Gastrocnemius medialis (tissue), 4 donors: Measurements from ENCODE around the gene RAB10. TPM values are rescaled to one million over a fixed set of nuclear protein-coding genes. Genes with fewer than 3 reads are reported as not detected.
A peak's percentile ranks its signal among the peaks of the same experiment; 100 is the strongest.
"Not testable (repeated sequence)": the region's sequence is repeated elsewhere in the genome, so short reads cannot be mapped to it uniquely, and the experiment has no call there.

Source experiments
- ATAC-seq, 2 donors: fragments of 150-250 bp; one replicate each; pipeline ENCODE4 v1.9.1; 2016
- DNase-seq, 2 donors: peaks; one replicate each; pipeline ENCODE4 v3.0.0-alpha.2; 2019
- H3K27ac ChIP-seq, 4 donors: fragments of 200-600 bp; sonication (generic); 1 replicate in 1 of 4; 2 replicates in 3 of 4; pipeline ENCODE4 v1.5.1; 2016 to 2018; ENCODE audit warnings: mild to moderate bottlenecking in 2 of 4, moderate library complexity in 1 of 4
- H3K27me3 ChIP-seq, 3 donors: fragments of 200-600 bp; sonication (generic) in 2 of 3; 1 replicate in 1 of 3; 2 replicates in 2 of 3; pipeline versions ENCODE4 v1.5.1 to v1.6.0; 2016 to 2019; ENCODE audit warnings: mild to moderate bottlenecking in 1 of 3, moderate library complexity in 1 of 3
- H3K36me3 ChIP-seq, 2 donors: fragments of 200-600 bp; sonication (generic) in 1 of 2; one replicate each; pipeline ENCODE4 v1.5.1; 2017 to 2018
- H3K4me1 ChIP-seq, 2 donors: fragments of 200-600 bp; sonication (generic) in 1 of 2; one replicate each; pipeline ENCODE4 v1.5.1; 2016 to 2017; ENCODE audit warnings: mild to moderate bottlenecking in 2 of 2
- H3K4me3 ChIP-seq, 4 donors: fragments of 200-600 bp; sonication (generic) in 3 of 4; 1 replicate in 1 of 4; 2 replicates in 3 of 4; pipeline ENCODE4 v1.5.1; 2016 to 2019; ENCODE audit warnings: mild to moderate bottlenecking in 2 of 4
- H3K9me3 ChIP-seq, 3 donors: fragments of 200-600 bp; sonication (generic) in 2 of 3; 1 replicate in 1 of 3; 2 replicates in 2 of 3; pipeline ENCODE4 v1.5.1; 2016 to 2019
- CTCF ChIP-seq, 5 experiments: fragments of 450-650 bp in 3 of 5; fragments of 200-600 bp in 2 of 5; sonication (generic) in 2 of 5; IDR thresholded peaks in 4 of 5; conservative IDR thresholded peaks in 1 of 5; 1 replicate in 4 of 5; 2 replicates in 1 of 5; pipeline ENCODE4 v1.5.1; 2016 to 2019; ENCODE audit warnings: antibody characterized with exemption in 5 of 5, mild to moderate bottlenecking in 3 of 5, moderate library complexity in 3 of 5
- POLR2A ChIP-seq, 2 donors: fragments of 450-650 bp; IDR thresholded peaks; one replicate each; pipeline ENCODE4 v1.6.1; 2017; ENCODE audit warnings: antibody characterized with exemption in 2 of 2, mild to moderate bottlenecking in 2 of 2, moderate library complexity in 2 of 2
- in situ Hi-C, 4 donors: fragments of 200-750 bp; cut with MboI; loops; one replicate each; pipeline versions ENCODE4 v1.15.0 to v1.8.0; 2017; ENCODE audit warnings: low sequenced_read_pairs in 4 of 4
- intact Hi-C: fragments of 100-400 bp; cut with DNase I; formaldehyde crosslinking; loops from one replicate; pipeline ENCODE4 v1.15.1; 2023; ENCODE audit warnings: low total_unique reads
- total RNA-seq, 4 donors: library from RNA; depleted of rRNA; stranded (reverse); fragments of >200 nt; gene quantifications; one replicate each; pipeline versions ENCODE4 v1.1.0 to v1.2.3, GENCODE V29; 2016

RAB10 gene
- total RNA-seq, 4 donors from 2014 or later: 138 to 234 (median 168) TPM

DNA sequence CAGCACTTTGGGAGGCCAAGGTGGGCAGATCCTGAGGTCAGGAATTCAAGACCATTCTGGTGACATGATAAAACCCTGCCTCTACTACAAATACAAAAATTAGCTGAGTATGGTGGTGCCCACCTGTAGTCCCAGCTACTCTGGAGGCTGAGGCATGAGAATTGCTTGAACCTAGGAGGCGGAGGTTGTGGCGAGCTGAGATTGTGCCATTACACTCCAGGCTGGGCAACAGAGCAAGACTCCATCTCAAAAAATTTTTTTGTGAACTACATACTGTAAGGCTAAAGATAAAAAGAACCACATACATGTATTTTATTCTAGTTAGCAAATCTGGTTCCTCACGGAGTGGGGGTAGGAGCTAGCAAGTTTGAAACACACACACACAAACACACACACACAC lies 45.1 kb downstream of the RAB10 start:
- Histone ChIP-seq H3K36me3 (no peaks in the 10 kb centered on the region), H3K9me3 (no peaks in the 10 kb centered on the region), H3K27me3 (no peaks in the 10 kb centered on the region), H3K27ac (no peak overlapping the region), H3K4me1 (peaks cover 24 to 29% of the 10 kb centered on the region in 2 donors), H3K4me3 (no peak overlapping the region)
- ATAC-seq (no peak), DNase-seq (no peak)
- intact Hi-C loops (no loop called here), in situ Hi-C loops (no loop called here)
- no peak for TF ChIP-seq CTCF (IDR thresholded peaks at IDR 0.05 in 4 of 5, conservative IDR thresholded peaks at IDR 0.05 in 1 of 5)
- no peak for TF ChIP-seq POLR2A (IDR thresholded peaks at IDR 0.05)

- peak overlapping the region in 1 of 4 donors; percentile 42 for H3K27ac ChIP-seq
These were observed 46.5 kb downstream of the RAB10 start for GRCh38 chr2:26080356-26080755.

GRCh38 chr2:26080925-26081324 lies 47.0 kb downstream of the RAB10 start:
- Histone ChIP-seq H3K4me1 (peaks cover 12 to 14% of the 10 kb centered on the region in 2 donors), H3K27ac (peak overlapping the region in 1 of 4 donors; percentile 11)
- not testable (repeated sequence) for H3K36me3 ChIP-seq, H3K27me3 ChIP-seq, H3K4me3 ChIP-seq, H3K9me3 ChIP-seq, DNase-seq, ATAC-seq
- intact Hi-C loops: loop anchor here (10.0 kb wide), 1 partner anchor 254 kb away; no protein-coding TSS in a partner anchor
- in situ Hi-C loops: loop anchor here in 2 of 4 donors (10.0 kb wide), 2 partner anchors 64 to 86 kb away; no protein-coding TSS in a partner anchor

More at GRCh38 chr2:26080356-26080755, 46.5 kb downstream of the RAB10 start:
- ATAC-seq: no peak
- no peaks in the 10 kb centered on the region for H3K9me3 ChIP-seq
- H3K36me3 ChIP-seq: no peaks in the 10 kb centered on the region
- no peak for TF ChIP-seq CTCF (IDR thresholded peaks at IDR 0.05 in 4 of 5, conservative IDR thresholded peaks at IDR 0.05 in 1 of 5)
- TF ChIP-seq POLR2A (IDR thresholded peaks at IDR 0.05): no peak
- no peak for DNase-seq
- no peak overlapping the region for H3K4me3 ChIP-seq
- intact Hi-C loops: loop anchor here (10.0 kb wide), 1 partner anchor 254 kb away; no protein-coding TSS in a partner anchor
- H3K27me3 ChIP-seq: no peaks in the 10 kb centered on the region
- in situ Hi-C loops: loop anchor here in 2 of 4 donors (10.0 kb wide), 2 partner anchors 64 to 86 kb away; no protein-coding TSS in a partner anchor
- H3K4me1 ChIP-seq: peaks cover 17 to 20% of the 10 kb centered on the region in 2 donors

- ATAC-seq (no peak), DNase-seq (no peak)
- no peak for TF ChIP-seq POLR2A (IDR thresholded peaks at IDR 0.05)
- TF ChIP-seq CTCF (IDR thresholded peaks at IDR 0.05 in 4 of 5, conservative IDR thresholded peaks at IDR 0.05 in 1 of 5): no peak
- Histone ChIP-seq H3K4me1 (peaks cover 11 to 12% of the 10 kb centered on the region in 2 donors), H3K27ac (no peak overlapping the region), H3K36me3 (no peaks in the 10 kb centered on the region), H3K9me3 (no peaks in the 10 kb centered on the region), H3K27me3 (no peaks in the 10 kb centered on the region), H3K4me3 (no peak overlapping the region)
- intact Hi-C loops: loop anchor here (10.0 kb wide), 1 partner anchor 253 kb away; no protein-coding TSS in a partner anchor
- in situ Hi-C loops: loop anchor here in 2 of 4 donors (10.0 kb wide), 2 partner anchors 63 to 87 kb away; no protein-coding TSS in a partner anchor
These were observed 47.7 kb downstream of the RAB10 start for GRCh38 chr2:26081556-26081955.

DNA sequence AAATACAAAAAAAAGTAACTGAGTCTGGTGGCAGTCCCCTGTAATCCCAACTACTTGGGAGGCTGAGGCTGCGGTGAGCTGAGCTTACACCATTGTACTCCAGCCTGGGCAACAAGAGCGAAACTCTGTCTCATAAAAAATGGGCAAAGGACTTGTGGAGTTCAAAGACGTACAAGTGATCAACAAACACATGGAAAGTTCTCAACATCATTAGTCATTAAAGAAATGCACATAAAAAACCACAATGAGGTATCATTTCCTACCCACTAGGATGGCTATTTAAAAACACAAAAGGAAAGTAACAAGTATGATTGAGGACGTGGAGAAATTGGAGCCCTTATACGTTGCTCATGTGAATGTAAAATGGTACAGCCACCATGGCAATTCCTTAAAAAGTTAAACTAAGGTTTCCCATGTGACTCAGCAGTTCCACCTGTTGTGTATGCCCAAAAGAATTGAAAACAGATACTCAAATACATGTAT lies 52.3 kb downstream of the RAB10 start:
- H3K27me3 ChIP-seq: no peaks in the 10 kb centered on the region
- in situ Hi-C loops: loop anchor here in 3 of 4 donors (5.0 to 10.0 kb wide), 3 partner anchors 59 to 91 kb away; no protein-coding TSS in a partner anchor
- H3K36me3 ChIP-seq: no peaks in the 10 kb centered on the region
- H3K27ac ChIP-seq: peak overlapping the region; percentile 16 to 79 (median 63)
- DNase-seq: no peak
- no peaks in the 10 kb centered on the region for H3K9me3 ChIP-seq
- ATAC-seq: peak; percentile 22 to 50
- H3K4me3 ChIP-seq: no peak overlapping the region
- peaks cover 35 to 36% of the 10 kb centered on the region in 2 donors for H3K4me1 ChIP-seq
- TF ChIP-seq POLR2A (IDR thresholded peaks at IDR 0.05) (no peak), CTCF (IDR thresholded peaks at IDR 0.05 in 4 of 5, conservative IDR thresholded peaks at IDR 0.05 in 1 of 5) (no peak)
- intact Hi-C loops: loop anchor here (2.0 to 10.0 kb wide), 2 partner anchors 43 to 249 kb away; no protein-coding TSS in a partner anchor
